HepG2 (cell line): ENCODE results near the gene OR8B8. TPM values are rescaled to one million over a fixed set of nuclear protein-coding genes. Genes with fewer than 3 reads are reported as not detected.

Experiments
- ATAC-seq: fragments of 200-7000 bp; cut with Tn5 transposase; 3 replicates; pipeline ENCODE4 v1.9.1; 2020; ENCODE audit warnings: mild to moderate bottlenecking, moderate library complexity
- BruUV-seq: library from RNA; stranded (reverse); fragments of 400-500 nt; replicated peaks from 2 replicates; lab custom pipeline; 2021; lab: Mats Ljungman, UMichigan
- CTCF ChIA-PET: fragments of 300-600 bp; formaldehyde crosslinking; extraction: SDS; loops from one replicate; lab custom pipeline; 2021; ENCODE audit warnings: low total read pairs, inconsistent platforms, low intra/inter-chr PET ratio; lab: Yijun Ruan, JAX
- POLR2A ChIA-PET: fragments of 350-600 bp; sonication (Branson Sonifier 250); formaldehyde crosslinking; loops from one replicate; lab custom pipeline; 2020; ENCODE audit warnings: antibody characterized with exemption, inconsistent platforms; lab: Yijun Ruan, JAX
- DNase-seq: peaks from one replicate; pipeline ENCODE4 v3.0.0-alpha.2; 2015; ENCODE audit warnings: low spot score
- FAIRE-seq: peaks from 3 replicates; lab custom pipeline; 2011; peaks lifted over from hg19 to GRCh38; lab: Jason Lieb, UNC
- H2AFZ ChIP-seq: one replicate; pipeline ENCODE4 v1.6.1; 2011; ENCODE audit warnings: low read length, inconsistent platforms
- H3K27ac ChIP-seq: fragments of 300-600 bp; 3 replicates; pipeline ENCODE4 v1.8.0; 2011; ENCODE audit warnings: mixed run types, mild to moderate bottlenecking, mixed read lengths, low read length, inconsistent platforms; ENCODE audit not compliant: insufficient read depth; ENCODE audit errors: extremely low read length
- H3K27me3 ChIP-seq, 2 experiments: fragments of 200-600 bp in 1 of 2; 2 replicates in 1 of 2; 3 replicates in 1 of 2; pipeline versions ENCODE4 v1.6.0 to v1.8.0; 2011; ENCODE audit warnings: low read length in 2 of 2, mild to moderate bottlenecking in 2 of 2, moderate library complexity in 2 of 2, inconsistent platforms in 1 of 2; ENCODE audit not compliant: insufficient read depth in 2 of 2, control insufficient read depth in 1 of 2
- H3K36me3 ChIP-seq, 2 experiments: fragments of 200-600 bp in 1 of 2; replicated peaks in 1 of 2; 2 replicates in 1 of 2; 3 replicates in 1 of 2; pipeline versions ENCODE4 v1.5.1 to v1.8.0; 2011; ENCODE audit warnings: low read length in 2 of 2, inconsistent platforms in 1 of 2; ENCODE audit not compliant: insufficient read depth in 2 of 2, control insufficient read depth in 1 of 2
- H3K4me1 ChIP-seq: 2 replicates; pipeline ENCODE4 v1.5.1; 2012; ENCODE audit warnings: low read length, inconsistent platforms; ENCODE audit not compliant: insufficient read depth
- H3K4me2 ChIP-seq: 2 replicates; pipeline ENCODE4 v1.6.0; 2011; ENCODE audit warnings: low read depth, low read length, inconsistent platforms
- H3K4me3 ChIP-seq, 3 experiments: fragments of 200-600 bp in 1 of 3; sonication (generic), shearing (Covaris generic) in 1 of 3; replicated peaks in 1 of 3; 2 replicates each; pipeline ENCODE4 v1.5.1; 2011 to 2016; ENCODE audit warnings: low read length in 3 of 3, inconsistent platforms in 2 of 3, low read depth in 2 of 3, mild to moderate bottlenecking in 2 of 3, control low read depth in 1 of 3, mixed read lengths in 1 of 3; ENCODE audit not compliant: insufficient read depth in 1 of 3
- H3K79me2 ChIP-seq: one replicate; pipeline ENCODE4 v1.6.1; 2011; ENCODE audit warnings: low read length, inconsistent platforms; ENCODE audit not compliant: insufficient read depth
- H3K9ac ChIP-seq: 2 replicates; pipeline ENCODE4 v1.6.0; 2011; ENCODE audit warnings: mild to moderate bottlenecking, low read depth, low read length, inconsistent platforms; ENCODE audit not compliant: insufficient read depth
- H3K9me3 ChIP-seq: 2 replicates; pipeline ENCODE4 v1.5.1; 2012; ENCODE audit warnings: mild to moderate bottlenecking, low read length
- H4K20me1 ChIP-seq: 2 replicates; pipeline ENCODE4 v1.6.0; 2011; ENCODE audit warnings: inconsistent platforms, mild to moderate bottlenecking, low read length, moderate library complexity; ENCODE audit not compliant: insufficient read depth
- STAG1 ChIP-seq: sonication (generic); formaldehyde crosslinking; IDR thresholded peaks from 2 replicates; pipeline ENCODE4 v1.4.0; 2020; ENCODE audit warnings: missing genetic modification reagents
- ZNF775 ChIP-seq: sonication (generic); formaldehyde crosslinking; IDR thresholded peaks from 2 replicates; pipeline ENCODE4 v1.4.0; 2020; ENCODE audit warnings: missing genetic modification reagents, mild to moderate bottlenecking, moderate library complexity, borderline replicate concordance
- WGBS: methylation state at CpG from one replicate; pipeline ENCODE4 v1.1.6; 2017; ENCODE audit warnings: low lambda C conversion rate; 5-methylcytosine and 5-hydroxymethylcytosine counted together
- in situ Hi-C: cut with HindIII; loops from 2 replicates; pipeline ENCODE4 v1.10.0; 2017; ENCODE audit warnings: low pct_unique_long_range_greater_than_20kb; ENCODE audit not compliant: extremely low pct_ligation_motif_present
- intact Hi-C: fragments of 100-400 bp; cut with micrococcal nuclease; formaldehyde crosslinking; loops from one replicate; pipeline ENCODE4 v1.10.0; 2022; ENCODE audit not compliant: unreplicated experiment
- polyA plus RNA-seq, 8 experiments: library from polyadenylated mRNA; depleted of rRNA in 3 of 8; stranded (reverse) in 7 of 8; unstranded in 1 of 8; fragments of >200 nt; fragmentation: Illumina TruSeq in 4 of 8; extraction: Trizol in 4 of 8; gene quantifications; 2 replicates each; pipeline versions ENCODE4 v1.2.1 to v1.2.3, GENCODE V29; 2011 to 2016; ENCODE audit warnings: low read depth in 4 of 8, missing spikeins in 1 of 8, mixed read lengths in 1 of 8; ENCODE audit not compliant: insufficient read depth in 1 of 8
- total RNA-seq, 5 experiments: library from RNA; depleted of rRNA; stranded (reverse); fragments of >200 nt; fragmentation: Illumina TruSeq; extraction: Trizol; gene quantifications; 2 replicates each; pipeline ENCODE4 v1.2.3, GENCODE V29; 2016; ENCODE audit warnings: low read depth in 1 of 5
- TF ChIP-seq, protein P1 (sequence below): sonication (generic); formaldehyde crosslinking; IDR thresholded peaks from 2 replicates; pipeline ENCODE4 v1.4.0; 2020; ENCODE audit warnings: missing genetic modification reagents, mild to moderate bottlenecking, borderline replicate concordance
- TF ChIP-seq, protein P2 (sequence below): sonication (generic); formaldehyde crosslinking; conservative IDR thresholded peaks from 2 replicates; pipeline ENCODE4 v1.4.0; 2020; ENCODE audit warnings: missing genetic modification reagents
- TF ChIP-seq, protein P3 (sequence below): sonication (generic); formaldehyde crosslinking; IDR thresholded peaks from 2 replicates; pipeline ENCODE4 v1.5.0; 2020; ENCODE audit warnings: mild to moderate bottlenecking, missing genetic modification reagents, moderate library complexity
- TF ChIP-seq, protein P4 (sequence below): IDR thresholded peaks from 2 replicates; pipeline ENCODE4 v1.4.0; 2020; ENCODE audit warnings: mild to moderate bottlenecking, missing genetic modification reagents

The OR8B8 gene
- total and polyA plus RNA-seq, 2 of the 13 experiments (the other 11 are each of a cell fraction or from before 2014, with no cell fraction given) = not detected

DNA sequence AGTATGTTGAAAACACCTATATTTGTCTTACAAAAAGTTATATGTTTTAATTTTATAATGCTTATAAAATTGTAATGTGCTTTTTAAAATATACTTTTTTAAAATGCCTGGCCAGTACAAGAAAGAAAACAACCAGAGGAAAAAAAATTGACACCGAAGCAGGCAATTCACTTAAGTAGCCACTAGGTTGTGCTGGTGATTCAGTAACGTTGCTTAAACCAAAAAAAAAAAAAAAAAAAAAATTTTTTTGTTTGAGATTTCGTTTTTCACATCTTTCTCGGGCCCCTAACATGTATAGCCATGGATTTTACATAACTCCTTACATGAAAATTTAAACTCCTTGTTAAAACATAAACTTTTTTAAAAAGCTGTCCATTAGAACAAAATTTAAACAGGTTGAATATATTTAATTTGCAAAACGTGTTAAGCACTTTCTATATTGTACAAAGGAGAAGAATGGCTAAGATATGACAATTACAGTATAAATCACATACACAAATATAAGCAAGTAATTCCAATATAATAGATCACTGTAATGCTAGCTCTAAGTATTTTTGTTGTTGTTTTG is 30.1 kb downstream of the OR8B8 start:
- no peak for FAIRE-seq
- Histone ChIP-seq H3K36me3 (no peaks in the 10 kb centered on the region), H3K9ac (no peak overlapping the region), H3K4me2 (no peak overlapping the region), H4K20me1 (no peaks in the 10 kb centered on the region), H3K79me2 (no peaks in the 10 kb centered on the region), H3K27me3 (no peaks in the 10 kb centered on the region; a peak in 2 of 5 replicates), H3K9me3 (no peaks in the 10 kb centered on the region), H3K27ac (no peak overlapping the region), H3K4me3 (no peak overlapping the region), H2AFZ (no peak overlapping the region), H3K4me1 (no peaks in the 10 kb centered on the region)
- intact Hi-C loops (loop anchor here (1.0 to 2.0 kb wide), 2 partner anchors 171 to 451 kb away; no protein-coding TSS in a partner anchor), in situ Hi-C loops (loop anchor here (5.0 kb wide), 1 partner anchor 172 kb away; no protein-coding TSS in a partner anchor)
- ATAC-seq = no peak
- WGBS = 2% methylated on average over 5 of the region's 5 CpGs
- POLR2A ChIA-PET = no interaction called here
- TF ChIP-seq, protein P1, sequence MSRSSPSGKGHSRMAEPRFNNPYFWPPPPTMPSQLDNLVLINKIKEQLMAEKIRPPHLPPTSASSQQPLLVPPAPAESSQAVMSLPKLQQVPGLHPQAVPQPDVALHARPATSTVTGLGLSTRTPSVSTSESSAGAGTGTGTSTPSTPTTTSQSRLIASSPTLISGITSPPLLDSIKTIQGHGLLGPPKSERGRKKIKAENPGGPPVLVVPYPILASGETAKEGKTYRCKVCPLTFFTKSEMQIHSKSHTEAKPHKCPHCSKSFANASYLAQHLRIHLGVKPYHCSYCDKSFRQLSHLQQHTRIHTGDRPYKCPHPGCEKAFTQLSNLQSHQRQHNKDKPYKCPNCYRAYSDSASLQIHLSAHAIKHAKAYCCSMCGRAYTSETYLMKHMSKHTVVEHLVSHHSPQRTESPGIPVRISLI (CRISPR knock-in tag) = peak; percentile 87
- TF ChIP-seq ZNF775 (CRISPR knock-in tag) = no peak
- TF ChIP-seq, protein P2, sequence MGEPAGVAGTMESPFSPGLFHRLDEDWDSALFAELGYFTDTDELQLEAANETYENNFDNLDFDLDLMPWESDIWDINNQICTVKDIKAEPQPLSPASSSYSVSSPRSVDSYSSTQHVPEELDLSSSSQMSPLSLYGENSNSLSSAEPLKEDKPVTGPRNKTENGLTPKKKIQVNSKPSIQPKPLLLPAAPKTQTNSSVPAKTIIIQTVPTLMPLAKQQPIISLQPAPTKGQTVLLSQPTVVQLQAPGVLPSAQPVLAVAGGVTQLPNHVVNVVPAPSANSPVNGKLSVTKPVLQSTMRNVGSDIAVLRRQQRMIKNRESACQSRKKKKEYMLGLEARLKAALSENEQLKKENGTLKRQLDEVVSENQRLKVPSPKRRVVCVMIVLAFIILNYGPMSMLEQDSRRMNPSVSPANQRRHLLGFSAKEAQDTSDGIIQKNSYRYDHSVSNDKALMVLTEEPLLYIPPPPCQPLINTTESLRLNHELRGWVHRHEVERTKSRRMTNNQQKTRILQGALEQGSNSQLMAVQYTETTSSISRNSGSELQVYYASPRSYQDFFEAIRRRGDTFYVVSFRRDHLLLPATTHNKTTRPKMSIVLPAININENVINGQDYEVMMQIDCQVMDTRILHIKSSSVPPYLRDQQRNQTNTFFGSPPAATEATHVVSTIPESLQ (CRISPR knock-in tag) = no peak
- TF ChIP-seq, protein P3, sequence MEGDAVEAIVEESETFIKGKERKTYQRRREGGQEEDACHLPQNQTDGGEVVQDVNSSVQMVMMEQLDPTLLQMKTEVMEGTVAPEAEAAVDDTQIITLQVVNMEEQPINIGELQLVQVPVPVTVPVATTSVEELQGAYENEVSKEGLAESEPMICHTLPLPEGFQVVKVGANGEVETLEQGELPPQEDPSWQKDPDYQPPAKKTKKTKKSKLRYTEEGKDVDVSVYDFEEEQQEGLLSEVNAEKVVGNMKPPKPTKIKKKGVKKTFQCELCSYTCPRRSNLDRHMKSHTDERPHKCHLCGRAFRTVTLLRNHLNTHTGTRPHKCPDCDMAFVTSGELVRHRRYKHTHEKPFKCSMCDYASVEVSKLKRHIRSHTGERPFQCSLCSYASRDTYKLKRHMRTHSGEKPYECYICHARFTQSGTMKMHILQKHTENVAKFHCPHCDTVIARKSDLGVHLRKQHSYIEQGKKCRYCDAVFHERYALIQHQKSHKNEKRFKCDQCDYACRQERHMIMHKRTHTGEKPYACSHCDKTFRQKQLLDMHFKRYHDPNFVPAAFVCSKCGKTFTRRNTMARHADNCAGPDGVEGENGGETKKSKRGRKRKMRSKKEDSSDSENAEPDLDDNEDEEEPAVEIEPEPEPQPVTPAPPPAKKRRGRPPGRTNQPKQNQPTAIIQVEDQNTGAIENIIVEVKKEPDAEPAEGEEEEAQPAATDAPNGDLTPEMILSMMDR (CRISPR knock-in tag) = peak; percentile 43; the same call in 1 of the 2 replicates
- TF ChIP-seq, protein P4, sequence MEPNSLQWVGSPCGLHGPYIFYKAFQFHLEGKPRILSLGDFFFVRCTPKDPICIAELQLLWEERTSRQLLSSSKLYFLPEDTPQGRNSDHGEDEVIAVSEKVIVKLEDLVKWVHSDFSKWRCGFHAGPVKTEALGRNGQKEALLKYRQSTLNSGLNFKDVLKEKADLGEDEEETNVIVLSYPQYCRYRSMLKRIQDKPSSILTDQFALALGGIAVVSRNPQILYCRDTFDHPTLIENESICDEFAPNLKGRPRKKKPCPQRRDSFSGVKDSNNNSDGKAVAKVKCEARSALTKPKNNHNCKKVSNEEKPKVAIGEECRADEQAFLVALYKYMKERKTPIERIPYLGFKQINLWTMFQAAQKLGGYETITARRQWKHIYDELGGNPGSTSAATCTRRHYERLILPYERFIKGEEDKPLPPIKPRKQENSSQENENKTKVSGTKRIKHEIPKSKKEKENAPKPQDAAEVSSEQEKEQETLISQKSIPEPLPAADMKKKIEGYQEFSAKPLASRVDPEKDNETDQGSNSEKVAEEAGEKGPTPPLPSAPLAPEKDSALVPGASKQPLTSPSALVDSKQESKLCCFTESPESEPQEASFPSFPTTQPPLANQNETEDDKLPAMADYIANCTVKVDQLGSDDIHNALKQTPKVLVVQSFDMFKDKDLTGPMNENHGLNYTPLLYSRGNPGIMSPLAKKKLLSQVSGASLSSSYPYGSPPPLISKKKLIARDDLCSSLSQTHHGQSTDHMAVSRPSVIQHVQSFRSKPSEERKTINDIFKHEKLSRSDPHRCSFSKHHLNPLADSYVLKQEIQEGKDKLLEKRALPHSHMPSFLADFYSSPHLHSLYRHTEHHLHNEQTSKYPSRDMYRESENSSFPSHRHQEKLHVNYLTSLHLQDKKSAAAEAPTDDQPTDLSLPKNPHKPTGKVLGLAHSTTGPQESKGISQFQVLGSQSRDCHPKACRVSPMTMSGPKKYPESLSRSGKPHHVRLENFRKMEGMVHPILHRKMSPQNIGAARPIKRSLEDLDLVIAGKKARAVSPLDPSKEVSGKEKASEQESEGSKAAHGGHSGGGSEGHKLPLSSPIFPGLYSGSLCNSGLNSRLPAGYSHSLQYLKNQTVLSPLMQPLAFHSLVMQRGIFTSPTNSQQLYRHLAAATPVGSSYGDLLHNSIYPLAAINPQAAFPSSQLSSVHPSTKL (CRISPR knock-in tag) = no peak
- TF ChIP-seq STAG1 = peak; percentile 57
- BruUV-seq = no TSS peak
- CTCF ChIA-PET = interaction anchor here (2.3 kb wide), 1 partner anchor 170 kb away, joined by 29 read pairs; no protein-coding TSS in a partner anchor
- DNase-seq = peak; percentile 37
